GM12801 (cell line): Measurements from ENCODE around the gene ALOX15B.

Experiments
- CTCF ChIP-seq: IDR thresholded peaks from one replicate; pipeline ENCODE4 v1.5.1; 2011; ENCODE audit warnings: control low read depth; ENCODE audit not compliant: insufficient read length; ENCODE audit errors: extremely low read depth

Gene ALOX15B

GRCh38 chr17:8021565-8022359, 17.1 kb upstream of the ALOX15B start:
- no peak for TF ChIP-seq CTCF

DNA sequence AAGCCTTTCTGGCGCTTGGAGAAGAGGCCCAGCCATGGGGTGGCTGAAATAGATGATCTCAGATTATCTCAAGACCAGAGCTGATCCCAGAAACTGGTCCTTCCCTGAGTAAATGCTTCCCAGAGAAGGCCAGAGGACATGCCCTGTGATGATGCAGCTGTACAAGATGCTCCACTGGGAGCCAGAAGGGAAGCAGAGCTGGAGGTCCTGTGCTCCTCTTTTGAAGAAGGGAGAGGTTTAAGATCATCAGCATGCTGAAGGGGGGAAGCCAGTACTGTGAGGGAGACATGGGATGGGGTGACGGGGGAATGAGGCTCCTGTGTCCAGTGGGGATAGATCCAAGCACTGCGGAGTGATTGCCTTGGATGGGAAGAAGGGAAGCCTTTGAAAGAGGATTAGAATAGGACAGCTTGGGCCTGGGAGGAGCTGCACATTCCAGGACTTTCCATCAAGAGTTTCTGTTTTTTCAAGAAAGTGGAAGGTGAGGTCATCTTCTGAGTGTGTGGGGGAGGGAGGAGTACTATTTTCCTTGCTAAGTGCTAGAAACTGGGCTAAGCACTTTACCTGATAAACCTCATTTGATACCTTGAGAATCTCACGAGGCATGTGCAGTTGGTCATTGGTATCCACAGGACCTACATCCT, 16.4 kb upstream of the ALOX15B start:
- TF ChIP-seq CTCF, result no peak

DNA sequence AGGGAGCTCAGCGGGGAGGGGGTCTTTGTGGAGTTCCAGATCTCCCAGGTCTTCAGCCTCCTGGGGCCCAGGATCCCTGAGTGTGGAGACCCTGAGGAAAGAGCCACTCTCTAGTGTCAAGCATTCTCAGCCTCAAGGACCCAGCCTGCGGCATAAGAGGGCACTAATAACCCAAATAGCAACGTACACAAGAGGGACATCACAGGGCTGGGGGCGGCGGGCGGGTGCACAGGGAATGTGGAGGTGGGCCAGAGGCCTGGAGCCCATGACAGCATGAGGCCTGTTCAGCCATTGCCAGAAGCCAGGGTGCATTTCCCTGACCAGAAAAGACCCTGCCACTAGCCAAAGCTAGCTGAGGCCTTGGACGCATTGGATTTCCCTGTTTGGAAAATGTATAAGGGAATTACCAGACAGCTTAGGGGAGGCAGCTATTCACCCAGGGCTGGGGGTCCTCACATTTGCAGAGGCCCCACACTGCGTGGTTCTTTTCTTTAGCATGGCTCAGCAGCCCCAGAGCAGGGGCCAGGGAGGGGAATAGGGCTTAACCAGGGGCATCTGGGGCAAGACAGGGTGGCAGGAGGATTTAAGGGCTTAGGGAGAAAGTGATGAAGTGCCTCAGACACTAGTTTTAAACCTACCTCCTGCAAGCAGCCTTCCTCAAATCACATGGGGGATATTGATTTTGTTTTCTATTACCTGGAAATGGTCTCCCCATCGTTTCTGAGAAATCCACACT, 13.5 kb upstream of the ALOX15B start:
- TF ChIP-seq CTCF, result no peak

GRCh38 chr17:8029121-8029520, 9.7 kb upstream of the ALOX15B start:
- no peak for TF ChIP-seq CTCF

- no peak for TF ChIP-seq CTCF
Measured at GRCh38 chr17:8031261-8031661, 7.6 kb upstream of the ALOX15B start.

DNA sequence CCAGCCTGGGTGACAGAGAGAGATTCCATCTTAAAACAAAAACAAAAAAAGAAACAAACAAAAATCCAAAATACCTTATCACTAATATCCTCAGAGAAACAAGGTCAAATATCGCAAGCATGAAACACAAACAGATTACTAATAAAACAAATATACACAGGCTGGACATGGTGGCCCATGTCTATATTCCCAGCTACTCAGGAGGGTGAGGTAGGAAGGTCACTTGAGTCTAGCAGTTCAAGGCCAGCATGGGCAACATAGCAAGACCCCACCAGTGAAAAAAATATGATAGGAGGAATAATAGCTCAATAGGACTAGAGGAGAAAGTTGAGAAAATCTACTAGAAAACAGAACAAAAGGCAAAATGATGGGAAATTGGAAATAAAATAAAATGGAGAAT, 6.9 kb upstream of the ALOX15B start:
- TF ChIP-seq CTCF, result no peak

GRCh38 chr17:8032442-8032841, 6.4 kb upstream of the ALOX15B start:
- no peak for TF ChIP-seq CTCF
